GM21737 (cell line): ENCODE data around the gene C1orf50.
"Not testable (repeated sequence)": the region's sequence is repeated elsewhere in the genome, so short reads cannot be mapped to it uniquely, and the experiment has no call there.

Experiments
- ATAC-seq: cut with Tn5 transposase; IDR thresholded peaks from one replicate; pipeline ENCODE4 v1.9.1; 2021; ENCODE audit warnings: mild to moderate bottlenecking, moderate library complexity; ENCODE audit not compliant: unreplicated experiment

C1orf50 gene

GRCh38 chr1:42739753-42740700, 27.0 kb upstream of the C1orf50 start, which contains the start of gene CLDN19:
Gene CLDN19 (minus strand): TSS chr1:42740236. CDS start chr1:42740063, 173 bp downstream.
- no peak for ATAC-seq

- no peak for ATAC-seq
Observed at GRCh38 chr1:42740851-42741580, 26.0 kb upstream of the C1orf50 start.

- no peak for ATAC-seq
Observed at GRCh38 chr1:42741706-42742105, 25.3 kb upstream of the C1orf50 start.

GRCh38 chr1:42742141-42742540, 24.9 kb upstream of the C1orf50 start:
- ATAC-seq: no peak

GRCh38 chr1:42742617-42743316, 24.3 kb upstream of the C1orf50 start:
- no peak for ATAC-seq

GRCh38 chr1:42743317-42744147, 23.5 kb upstream of the C1orf50 start:
- no peak for ATAC-seq

- no peak for ATAC-seq
Observed at GRCh38 chr1:42744148-42744413, 23.0 kb upstream of the C1orf50 start.

- no peak for ATAC-seq
Observed at GRCh38 chr1:42745851-42746250, 21.2 kb upstream of the C1orf50 start.

- ATAC-seq: no peak
Observed at GRCh38 chr1:42746436-42747105, 20.5 kb upstream of the C1orf50 start.

GRCh38 chr1:42747125-42747524, 19.9 kb upstream of the C1orf50 start:
- ATAC-seq: no peak

GRCh38 chr1:42748021-42748420, 19.0 kb upstream of the C1orf50 start:
- ATAC-seq: no peak

GRCh38 chr1:42748461-42749410, 18.3 kb upstream of the C1orf50 start:
- ATAC-seq: no peak

- ATAC-seq: no peak
Observed at GRCh38 chr1:42750041-42750440, 17.0 kb upstream of the C1orf50 start.

- not testable (repeated sequence) for ATAC-seq
Observed at GRCh38 chr1:42751511-42752070, 15.5 kb upstream of the C1orf50 start.

GRCh38 chr1:42752284-42752683, 14.8 kb upstream of the C1orf50 start:
- ATAC-seq: no peak

GRCh38 chr1:42753070-42753469, 14.0 kb upstream of the C1orf50 start:
- no peak for ATAC-seq

- no peak for ATAC-seq
Observed at GRCh38 chr1:42756956-42757891, 9.8 kb upstream of the C1orf50 start.

GRCh38 chr1:42757892-42758275, 9.2 kb upstream of the C1orf50 start:
- ATAC-seq: no peak
